ENCODE data around the gene ZGPAT. TPM values are rescaled to one million over a fixed set of nuclear protein-coding genes. Genes with fewer than 3 reads are reported as not detected.
A peak's percentile ranks its signal among the peaks of the same experiment; 100 is the strongest.

Gene ZGPAT
- total RNA-seq, 2 donors from 2014 or later: 27.2 to 41.4 TPM

DNA sequence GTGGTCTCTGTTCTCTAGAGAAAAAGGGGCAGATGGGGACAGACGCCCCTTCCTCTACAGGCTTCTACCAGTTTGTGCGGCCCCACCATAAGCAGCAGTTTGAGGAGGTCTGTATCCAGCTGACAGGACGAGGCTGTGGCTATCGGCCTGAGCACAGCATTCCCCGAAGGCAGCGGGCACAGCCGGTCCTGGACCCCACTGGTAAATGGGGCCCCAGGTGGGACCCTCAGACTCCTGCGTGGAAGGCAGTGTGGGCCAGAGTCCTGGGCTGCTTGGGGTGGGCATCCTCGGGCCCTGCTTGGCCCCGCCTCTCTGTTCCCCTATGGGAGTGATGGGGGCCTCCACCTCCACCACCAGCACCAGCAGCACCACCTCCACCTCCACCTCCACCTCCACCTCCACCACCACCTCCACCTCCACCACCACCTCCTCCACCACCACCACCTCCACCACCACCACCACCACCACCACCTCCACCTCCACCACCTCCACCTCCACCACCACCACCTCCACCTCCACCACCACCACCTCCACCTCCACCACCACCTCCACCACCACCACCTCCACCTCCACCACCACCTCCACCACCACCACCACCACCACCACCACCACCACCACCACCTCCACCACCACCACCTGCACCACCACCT lies 14.6 kb upstream of the ZGPAT start:
- Histone ChIP-seq H3K9ac (ENCODE audit: low read depth in 2 of 2, low read length in 2 of 2) (no peak overlapping the region), H3K4me1 (peaks cover 38% of the 10 kb centered on the region), H3K36me3 (no peaks in the 10 kb centered on the region), H3K4me3 (no peak overlapping the region), H3K27me3 (no peaks in the 10 kb centered on the region), H3K27ac (peak overlapping the region; percentile 83), H3K9me3 (no peaks in the 10 kb centered on the region)
- intact Hi-C loops (cut with DNase I): no loop called here
- no peak for DNase-seq
- TF ChIP-seq, protein P1, sequence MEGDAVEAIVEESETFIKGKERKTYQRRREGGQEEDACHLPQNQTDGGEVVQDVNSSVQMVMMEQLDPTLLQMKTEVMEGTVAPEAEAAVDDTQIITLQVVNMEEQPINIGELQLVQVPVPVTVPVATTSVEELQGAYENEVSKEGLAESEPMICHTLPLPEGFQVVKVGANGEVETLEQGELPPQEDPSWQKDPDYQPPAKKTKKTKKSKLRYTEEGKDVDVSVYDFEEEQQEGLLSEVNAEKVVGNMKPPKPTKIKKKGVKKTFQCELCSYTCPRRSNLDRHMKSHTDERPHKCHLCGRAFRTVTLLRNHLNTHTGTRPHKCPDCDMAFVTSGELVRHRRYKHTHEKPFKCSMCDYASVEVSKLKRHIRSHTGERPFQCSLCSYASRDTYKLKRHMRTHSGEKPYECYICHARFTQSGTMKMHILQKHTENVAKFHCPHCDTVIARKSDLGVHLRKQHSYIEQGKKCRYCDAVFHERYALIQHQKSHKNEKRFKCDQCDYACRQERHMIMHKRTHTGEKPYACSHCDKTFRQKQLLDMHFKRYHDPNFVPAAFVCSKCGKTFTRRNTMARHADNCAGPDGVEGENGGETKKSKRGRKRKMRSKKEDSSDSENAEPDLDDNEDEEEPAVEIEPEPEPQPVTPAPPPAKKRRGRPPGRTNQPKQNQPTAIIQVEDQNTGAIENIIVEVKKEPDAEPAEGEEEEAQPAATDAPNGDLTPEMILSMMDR (IDR thresholded peaks at IDR 0.05): no peak

DNA sequence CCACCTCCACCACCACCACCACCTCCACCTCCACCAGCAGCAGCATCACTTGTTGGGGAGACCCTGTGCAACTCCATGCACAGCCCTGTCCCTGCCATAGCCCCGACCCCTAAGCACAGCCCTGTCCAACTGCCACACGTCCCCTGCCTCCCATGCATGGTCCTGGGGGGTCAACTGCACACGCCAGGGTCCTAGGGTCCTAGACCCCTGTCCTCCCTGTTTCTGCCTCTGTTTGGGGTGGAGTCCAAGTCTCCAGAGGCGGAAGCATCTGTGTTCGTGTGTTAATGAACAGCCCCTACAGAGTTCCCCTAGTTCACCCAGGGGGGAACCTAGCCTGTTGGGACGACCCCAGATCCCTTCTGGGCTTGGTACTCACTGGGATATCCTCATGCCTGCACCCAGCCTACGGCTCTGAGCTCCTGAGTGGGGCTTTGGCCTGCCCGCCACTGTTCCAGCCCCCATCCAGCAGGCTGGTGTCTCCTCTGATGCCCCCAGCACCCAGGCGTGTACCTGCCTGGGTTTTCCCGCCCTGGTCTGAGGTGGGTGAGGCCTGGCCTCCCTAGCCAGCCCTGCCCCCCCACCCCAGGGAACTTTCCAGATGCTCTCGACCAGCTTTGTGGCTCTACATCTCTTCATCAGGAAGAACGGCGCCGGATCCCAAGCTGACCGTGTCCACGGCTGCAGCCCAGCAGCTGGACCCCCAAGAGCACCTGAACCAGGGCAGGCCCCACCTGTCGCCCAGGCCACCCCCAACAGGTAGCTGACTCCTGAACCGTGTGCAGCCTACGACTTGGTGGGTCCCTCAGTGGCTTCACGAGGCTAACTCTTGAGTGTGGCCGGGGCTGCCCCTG lies 13.9 kb upstream of the ZGPAT start:
- no peak for DNase-seq
- H3K4me3 ChIP-seq: no peak overlapping the region
- no peaks in the 10 kb centered on the region for H3K9me3 ChIP-seq
- TF ChIP-seq, protein P1 (IDR thresholded peaks at IDR 0.05): no peak
- H3K27me3 ChIP-seq: no peaks in the 10 kb centered on the region
- intact Hi-C loops (cut with DNase I): no loop called here
- no peak overlapping the region for H3K9ac ChIP-seq (ENCODE audit: low read depth in 2 of 2, low read length in 2 of 2)
- H3K4me1 ChIP-seq: peaks cover 41% of the 10 kb centered on the region
- H3K36me3 ChIP-seq: no peaks in the 10 kb centered on the region
- H3K27ac ChIP-seq: no peak overlapping the region

DNA sequence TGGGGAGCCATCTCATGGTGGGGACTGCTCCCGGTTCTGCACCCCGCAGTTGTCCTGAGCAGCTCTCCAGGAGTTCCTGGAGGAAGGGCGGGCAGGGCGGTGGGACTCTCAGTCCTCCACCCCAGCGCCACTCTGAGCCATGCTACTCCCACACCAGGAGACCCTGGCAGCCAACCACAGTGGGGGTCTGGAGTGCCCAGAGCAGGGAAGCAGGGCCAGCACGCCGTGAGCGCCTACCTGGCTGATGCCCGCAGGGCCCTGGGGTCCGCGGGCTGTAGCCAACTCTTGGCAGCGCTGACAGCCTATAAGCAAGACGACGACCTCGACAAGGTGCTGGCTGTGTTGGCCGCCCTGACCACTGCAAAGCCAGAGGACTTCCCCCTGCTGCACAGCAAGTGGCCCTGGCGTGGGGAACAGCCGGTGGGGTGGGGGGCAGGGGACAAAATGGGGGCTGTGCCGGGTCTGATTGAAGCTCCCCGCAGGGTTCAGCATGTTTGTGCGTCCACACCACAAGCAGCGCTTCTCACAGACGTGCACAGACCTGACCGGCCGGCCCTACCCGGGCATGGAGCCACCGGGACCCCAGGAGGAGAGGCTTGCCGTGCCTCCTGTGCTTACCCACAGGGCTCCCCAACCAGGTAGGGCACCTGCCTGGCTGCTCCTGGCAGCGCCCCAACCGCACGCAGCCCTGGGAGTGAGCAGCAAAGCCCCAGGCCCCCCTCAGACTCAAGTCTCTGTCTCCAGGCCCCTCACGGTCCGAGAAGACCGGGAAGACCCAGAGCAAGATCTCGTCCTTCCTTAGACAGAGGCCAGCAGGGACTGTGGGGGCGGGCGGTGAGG lies 13.0 kb upstream of the ZGPAT start:
- TF ChIP-seq, protein P1 (IDR thresholded peaks at IDR 0.05): no peak

DNA sequence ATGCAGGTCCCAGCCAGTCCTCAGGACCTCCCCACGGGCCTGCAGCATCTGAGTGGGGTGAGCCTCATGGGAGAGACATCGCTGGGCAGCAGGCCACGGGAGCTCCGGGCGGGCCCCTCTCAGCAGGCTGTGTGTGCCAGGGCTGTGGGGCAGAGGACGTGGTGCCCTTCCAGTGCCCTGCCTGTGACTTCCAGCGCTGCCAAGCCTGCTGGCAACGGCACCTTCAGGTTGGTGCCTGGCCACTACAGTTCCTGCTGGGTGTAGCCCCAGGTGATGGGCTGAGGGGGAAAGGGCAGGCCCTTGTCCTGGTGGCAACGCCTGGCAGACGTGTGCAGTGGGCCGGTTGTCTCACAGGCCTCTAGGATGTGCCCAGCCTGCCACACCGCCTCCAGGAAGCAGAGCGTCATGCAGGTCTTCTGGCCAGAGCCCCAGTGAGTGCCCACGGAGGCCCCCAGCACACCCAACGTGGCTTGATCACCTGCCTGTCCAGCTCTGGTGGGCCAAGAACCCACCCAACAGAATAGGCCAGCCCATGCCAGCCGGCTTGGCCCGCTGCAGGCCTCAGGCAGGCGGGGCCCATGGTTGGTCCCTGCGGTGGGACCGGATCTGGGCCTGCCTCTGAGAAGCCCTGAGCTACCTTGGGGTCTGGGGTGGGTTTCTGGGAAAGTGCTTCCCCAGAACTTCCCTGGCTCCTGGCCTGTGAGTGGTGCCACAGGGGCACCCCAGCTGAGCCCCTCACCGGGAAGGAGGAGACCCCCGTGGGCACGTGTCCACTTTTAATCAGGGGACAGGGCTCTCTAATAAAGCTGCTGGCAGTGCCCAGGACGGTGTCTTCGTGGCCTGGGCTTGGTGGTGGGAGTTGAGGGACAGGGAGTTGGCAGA lies 12.2 kb upstream of the ZGPAT start:
- no peak for DNase-seq
- TF ChIP-seq, protein P1 (IDR thresholded peaks at IDR 0.05): no peak
- no peak overlapping the region for H3K9ac ChIP-seq (ENCODE audit: low read depth in 2 of 2, low read length in 2 of 2)
- H3K27me3 ChIP-seq: no peaks in the 10 kb centered on the region
- H3K4me3 ChIP-seq: no peak overlapping the region
- H3K36me3 ChIP-seq: no peaks in the 10 kb centered on the region
- H3K27ac ChIP-seq: peak overlapping the region; percentile 46
- peaks cover 42% of the 10 kb centered on the region for H3K4me1 ChIP-seq
- no peaks in the 10 kb centered on the region for H3K9me3 ChIP-seq
- intact Hi-C loops (cut with DNase I): no loop called here

More for the DNA sequence above, 13.0 kb upstream of the ZGPAT start:
- H3K4me1 ChIP-seq: peaks cover 42% of the 10 kb centered on the region
- no peaks in the 10 kb centered on the region for H3K27me3 ChIP-seq
- no peaks in the 10 kb centered on the region for H3K36me3 ChIP-seq
- H3K9me3 ChIP-seq: no peaks in the 10 kb centered on the region
- H3K9ac ChIP-seq (ENCODE audit: low read depth in 2 of 2, low read length in 2 of 2): no peak overlapping the region
- H3K4me3 ChIP-seq: no peak overlapping the region
- H3K27ac ChIP-seq: peak overlapping the region; percentile 46
- DNase-seq: no peak
- intact Hi-C loops (cut with DNase I): no loop called here
